ENCODE measurements around the gene MRI1.

GRCh38 chr19:13812544-13812943, 48.2 kb downstream of the MRI1 start:
- no peak for TF ChIP-seq CTCF (IDR thresholded peaks at IDR 0.05)
- TF ChIP-seq POLR2A (IDR thresholded peaks at IDR 0.05), result no peak

Data from thyroid gland (tissue), 4 donors.